Measurements from ENCODE around the gene CCDC40.

CCDC40 gene

DNA sequence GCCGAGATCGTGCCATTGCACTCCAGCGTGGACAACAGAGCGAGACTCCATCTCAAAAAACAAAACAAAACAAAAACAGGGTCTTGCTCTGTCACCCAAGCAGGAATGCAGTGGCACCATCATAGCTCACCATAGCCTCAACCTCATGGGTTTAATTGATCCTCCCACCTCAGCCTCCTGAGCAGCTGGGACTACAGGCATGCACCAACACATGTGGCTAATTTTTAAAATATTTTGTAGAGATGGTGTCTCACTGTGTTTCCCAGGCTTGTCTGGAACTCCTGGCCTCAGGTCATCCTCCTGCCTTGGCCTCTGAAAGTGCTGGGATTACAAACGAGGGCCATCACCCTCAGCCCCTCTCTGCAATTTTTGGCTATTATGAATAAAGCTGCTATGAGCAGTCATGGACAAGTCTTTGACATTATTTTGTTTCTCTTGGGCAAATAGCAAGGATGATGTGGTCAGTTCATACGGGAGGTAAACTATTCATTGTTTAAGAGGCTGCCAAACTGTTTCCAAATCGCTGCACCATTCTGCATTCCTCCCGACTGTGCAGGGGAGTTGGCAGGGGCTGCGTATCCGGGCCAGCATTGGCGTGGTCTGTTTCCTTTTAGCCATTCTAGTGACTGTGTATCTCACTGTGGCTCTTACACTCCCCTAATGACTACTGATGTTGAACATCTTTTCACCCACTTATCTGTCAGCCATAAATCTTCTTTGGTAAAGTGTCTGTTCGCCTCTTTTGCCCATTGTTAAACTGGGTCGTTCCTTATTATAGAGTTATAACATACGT is 89.4 kb downstream of the CCDC40 start:
- no peak overlapping the region for H3K27ac ChIP-seq (ENCODE audit: low read length)
- peaks cover 0 to 4% of the 10 kb centered on the region in 2 donors for H3K4me1 ChIP-seq (ENCODE audit: control insufficient read depth in 1 of 2, insufficient read depth in 2 of 2, low read length in 2 of 2)
- no peak overlapping the region for H3K4me3 ChIP-seq (ENCODE audit: low read depth in 1 of 2, low read length in 2 of 2)
- no peaks in the 10 kb centered on the region for H3K36me3 ChIP-seq (ENCODE audit: control insufficient read depth in 1 of 2, insufficient read depth in 2 of 2, low read length in 2 of 2)
- H3K9me3 ChIP-seq (ENCODE audit: control insufficient read depth in 1 of 2, low read length in 2 of 2) = no peaks in the 10 kb centered on the region
- no peaks in the 10 kb centered on the region for H3K27me3 ChIP-seq (ENCODE audit: low read depth, low read length)

DNA sequence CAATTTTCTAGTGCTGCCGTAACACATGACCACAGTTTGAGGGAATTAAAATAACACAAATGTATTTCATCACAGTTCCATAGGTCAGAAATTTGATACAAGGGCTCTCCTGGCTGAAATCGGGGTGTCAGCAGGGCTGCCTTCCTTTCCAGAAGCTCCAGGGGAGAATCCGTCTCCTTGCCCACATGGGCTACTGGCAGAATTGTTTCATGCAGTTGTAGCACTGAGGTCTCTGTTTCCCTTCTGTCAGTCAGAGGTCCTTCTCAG is 89.9 kb downstream of the CCDC40 start:
- H3K36me3 ChIP-seq (ENCODE audit: control insufficient read depth in 1 of 2, insufficient read depth in 2 of 2, low read length in 2 of 2) = no peaks in the 10 kb centered on the region
- H3K27me3 ChIP-seq (ENCODE audit: low read depth, low read length) = no peaks in the 10 kb centered on the region

DNA sequence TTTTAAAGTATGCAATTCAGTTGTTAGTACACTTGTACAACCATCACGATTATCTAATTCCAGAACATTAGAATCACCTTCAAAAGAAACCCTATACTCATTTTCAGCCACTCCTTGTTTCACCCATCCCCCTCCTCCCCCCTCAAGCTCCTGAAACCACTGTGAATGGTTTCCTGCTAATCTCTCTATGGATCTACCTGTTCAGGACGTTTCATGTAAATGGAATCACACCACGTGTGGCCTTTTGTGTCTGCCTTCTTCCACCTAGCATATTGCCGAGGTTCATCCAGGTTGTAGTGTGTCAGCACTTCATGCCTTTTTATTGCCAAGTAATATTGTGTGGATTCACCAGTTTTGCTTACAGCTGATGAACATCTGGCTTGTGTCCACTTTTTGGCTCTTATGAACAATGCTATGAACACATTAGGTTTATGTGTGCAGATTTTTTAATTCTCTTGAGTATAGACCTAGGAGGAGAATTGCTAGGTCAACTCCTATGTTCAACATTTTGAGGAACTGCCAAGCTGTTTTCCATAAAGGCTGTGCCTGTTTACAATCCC is 92.6 kb downstream of the CCDC40 start:
- Histone ChIP-seq H3K36me3 (ENCODE audit: control insufficient read depth in 1 of 2, insufficient read depth in 2 of 2, low read length in 2 of 2) (peaks cover 12 to 15% of the 10 kb centered on the region in 2 donors), H3K9me3 (ENCODE audit: control insufficient read depth in 1 of 2, low read length in 2 of 2) (no peaks in the 10 kb centered on the region), H3K4me1 (ENCODE audit: control insufficient read depth in 1 of 2, insufficient read depth in 2 of 2, low read length in 2 of 2) (peaks cover 0 to 4% of the 10 kb centered on the region in 2 donors), H3K4me3 (ENCODE audit: low read depth in 1 of 2, low read length in 2 of 2) (no peak overlapping the region), H3K27me3 (ENCODE audit: low read depth, low read length) (no peaks in the 10 kb centered on the region), H3K27ac (ENCODE audit: low read length) (no peak overlapping the region)

More for the DNA sequence above, 89.9 kb downstream of the CCDC40 start:
- Histone ChIP-seq H3K27ac (ENCODE audit: low read length) (no peak overlapping the region), H3K9me3 (ENCODE audit: control insufficient read depth in 1 of 2, low read length in 2 of 2) (no peaks in the 10 kb centered on the region), H3K4me3 (ENCODE audit: low read depth in 1 of 2, low read length in 2 of 2) (no peak overlapping the region), H3K4me1 (ENCODE audit: control insufficient read depth in 1 of 2, insufficient read depth in 2 of 2, low read length in 2 of 2) (peaks cover 0 to 4% of the 10 kb centered on the region in 2 donors)

DNA sequence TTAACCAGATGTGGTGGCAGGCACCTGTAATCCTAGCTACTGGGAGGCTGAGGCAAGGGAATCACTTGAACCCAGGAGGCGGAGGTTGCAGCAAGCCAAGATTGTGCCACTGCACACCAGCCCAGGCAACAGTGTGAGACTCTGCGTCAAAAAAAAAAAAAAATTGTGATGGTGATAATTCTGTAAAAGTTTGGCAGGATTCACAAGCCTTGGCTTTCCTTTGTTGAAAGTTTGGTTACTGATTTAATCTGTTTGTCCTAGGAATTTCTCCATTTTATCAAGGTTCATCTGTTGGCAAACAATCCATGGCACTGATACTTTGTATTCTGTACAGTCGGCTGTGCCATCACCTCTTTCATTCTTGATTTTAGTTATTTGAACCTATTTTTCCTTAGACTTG is 94.5 kb downstream of the CCDC40 start:
- Histone ChIP-seq H3K27me3 (ENCODE audit: low read depth, low read length) (no peaks in the 10 kb centered on the region), H3K4me3 (ENCODE audit: low read depth in 1 of 2, low read length in 2 of 2) (no peak overlapping the region), H3K9me3 (ENCODE audit: control insufficient read depth in 1 of 2, low read length in 2 of 2) (no peaks in the 10 kb centered on the region), H3K27ac (ENCODE audit: low read length) (no peak overlapping the region), H3K36me3 (ENCODE audit: control insufficient read depth in 1 of 2, insufficient read depth in 2 of 2, low read length in 2 of 2) (peaks cover 22 to 33% of the 10 kb centered on the region in 2 donors), H3K4me1 (ENCODE audit: control insufficient read depth in 1 of 2, insufficient read depth in 2 of 2, low read length in 2 of 2) (no peaks in the 10 kb centered on the region)

DNA sequence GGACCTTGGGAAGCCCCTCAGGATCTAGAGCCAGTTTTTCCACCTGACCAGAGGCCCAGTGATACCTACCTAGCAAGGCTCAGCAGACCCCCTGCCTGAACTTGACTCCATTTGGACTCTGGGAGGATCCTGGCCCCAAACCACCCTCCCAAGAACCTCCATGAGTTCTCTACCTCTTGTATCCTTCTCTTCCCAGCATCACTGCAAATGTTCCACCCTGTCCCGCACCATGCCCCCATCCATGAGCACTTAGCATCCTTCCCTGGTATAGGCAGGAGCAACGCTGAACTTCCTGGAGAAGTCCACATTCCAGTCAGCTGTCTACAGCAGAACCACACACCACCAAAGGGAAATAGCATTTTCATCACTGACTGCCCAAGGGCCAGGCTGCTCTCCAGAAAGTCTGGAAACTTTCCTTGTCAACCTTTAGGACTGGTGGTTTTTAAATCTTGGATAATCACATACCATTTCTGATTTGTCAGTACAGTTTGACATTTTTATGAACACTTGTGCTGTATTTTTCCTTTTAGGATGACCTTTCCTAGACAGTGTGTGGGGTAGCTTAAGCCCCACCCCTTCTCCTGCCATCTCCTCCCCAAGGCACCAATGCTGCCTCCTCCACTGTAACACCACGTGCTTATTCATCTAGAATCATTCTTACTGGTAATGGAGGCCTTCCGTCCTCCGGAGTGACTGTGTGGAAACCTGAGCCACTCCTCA is 96.6 kb downstream of the CCDC40 start:
- peaks cover 41 to 54% of the 10 kb centered on the region in 2 donors for H3K36me3 ChIP-seq (ENCODE audit: control insufficient read depth in 1 of 2, insufficient read depth in 2 of 2, low read length in 2 of 2)
- no peak overlapping the region for H3K27ac ChIP-seq (ENCODE audit: low read length)
- H3K4me1 ChIP-seq (ENCODE audit: control insufficient read depth in 1 of 2, insufficient read depth in 2 of 2, low read length in 2 of 2) = no peaks in the 10 kb centered on the region
- no peak overlapping the region for H3K4me3 ChIP-seq (ENCODE audit: low read depth in 1 of 2, low read length in 2 of 2)
- no peaks in the 10 kb centered on the region for H3K27me3 ChIP-seq (ENCODE audit: low read depth, low read length)
- no peaks in the 10 kb centered on the region for H3K9me3 ChIP-seq (ENCODE audit: control insufficient read depth in 1 of 2, low read length in 2 of 2)

DNA sequence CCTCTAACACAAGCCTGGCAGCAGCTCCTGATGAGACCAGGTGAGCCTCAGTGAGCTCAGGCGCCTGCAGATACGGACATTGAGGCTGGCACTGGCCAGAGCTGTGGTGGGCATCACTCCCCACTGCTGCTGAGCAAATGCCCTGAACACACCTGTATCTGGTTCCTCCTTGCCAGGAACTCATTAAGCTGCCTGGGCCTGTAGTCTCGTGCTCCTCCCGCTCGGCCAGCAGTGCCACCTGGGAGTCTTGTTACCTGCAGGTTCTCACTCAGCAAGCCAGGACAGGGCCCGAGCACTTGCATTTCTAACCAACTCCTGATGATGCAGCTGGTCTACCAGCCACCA is 97.2 kb downstream of the CCDC40 start:
- no peak overlapping the region for H3K27ac ChIP-seq (ENCODE audit: low read length)
- H3K4me1 ChIP-seq (ENCODE audit: control insufficient read depth in 1 of 2, insufficient read depth in 2 of 2, low read length in 2 of 2) = no peaks in the 10 kb centered on the region
- H3K4me3 ChIP-seq (ENCODE audit: low read depth in 1 of 2, low read length in 2 of 2) = no peak overlapping the region
- no peaks in the 10 kb centered on the region for H3K9me3 ChIP-seq (ENCODE audit: control insufficient read depth in 1 of 2, low read length in 2 of 2)
- H3K36me3 ChIP-seq (ENCODE audit: control insufficient read depth in 1 of 2, insufficient read depth in 2 of 2, low read length in 2 of 2) = peaks cover 47 to 59% of the 10 kb centered on the region in 2 donors
- H3K27me3 ChIP-seq (ENCODE audit: low read depth, low read length) = no peaks in the 10 kb centered on the region

DNA sequence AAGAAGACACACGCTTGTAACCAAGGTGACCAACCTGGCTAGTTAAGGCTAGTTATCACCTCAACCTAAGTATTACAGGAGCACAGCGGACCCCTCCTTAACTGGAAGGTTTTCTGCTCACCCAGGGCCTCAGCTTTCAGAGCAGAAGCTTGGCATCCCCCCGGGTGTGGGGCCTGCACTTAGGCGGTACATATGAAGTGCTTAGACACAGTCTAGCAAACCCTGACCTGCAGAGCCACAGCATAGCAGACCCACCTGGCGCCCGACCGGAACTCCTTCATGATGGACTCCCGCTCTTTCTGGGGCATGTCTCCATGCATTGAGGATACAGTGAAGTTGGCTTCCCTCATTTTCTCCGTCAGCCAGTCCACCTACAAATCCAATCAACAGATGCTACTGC is 100.7 kb downstream of the CCDC40 start:
- H3K9me3 ChIP-seq (ENCODE audit: control insufficient read depth in 1 of 2, low read length in 2 of 2) = no peaks in the 10 kb centered on the region
- H3K36me3 ChIP-seq (ENCODE audit: control insufficient read depth in 1 of 2, insufficient read depth in 2 of 2, low read length in 2 of 2) = peaks cover 74 to 90% of the 10 kb centered on the region in 2 donors
- H3K27me3 ChIP-seq (ENCODE audit: low read depth, low read length) = no peaks in the 10 kb centered on the region

DNA sequence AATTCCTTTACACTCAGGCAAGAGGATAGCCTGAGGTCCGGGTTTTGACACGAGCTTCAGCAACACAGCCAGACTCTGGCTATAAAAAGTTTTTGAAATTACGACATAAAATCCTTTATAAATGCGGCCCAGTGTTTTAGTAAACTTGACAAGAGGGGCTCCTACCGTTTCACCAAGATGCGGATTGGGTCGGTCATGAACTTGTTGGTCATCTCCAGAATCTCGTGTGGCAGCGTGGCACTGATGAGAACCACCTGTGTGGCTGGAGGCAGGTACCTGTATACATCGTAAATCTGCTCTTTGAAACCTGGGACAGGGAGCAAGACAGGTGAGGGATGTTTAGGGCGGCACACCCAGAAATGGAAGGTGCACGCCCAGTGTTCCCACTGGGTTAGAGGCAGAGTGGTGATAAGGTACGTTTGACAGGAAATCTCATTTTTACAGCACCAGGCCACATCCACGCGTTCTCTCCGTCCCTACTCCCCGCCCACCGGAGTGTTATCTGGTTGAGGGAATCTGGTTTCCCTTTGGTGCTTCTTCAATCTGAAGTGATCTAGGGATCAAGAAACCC is 102.5 kb downstream of the CCDC40 start:
- Histone ChIP-seq H3K9me3 (ENCODE audit: control insufficient read depth in 1 of 2, low read length in 2 of 2) (no peaks in the 10 kb centered on the region), H3K27ac (ENCODE audit: low read length) (no peak overlapping the region), H3K36me3 (ENCODE audit: control insufficient read depth in 1 of 2, insufficient read depth in 2 of 2, low read length in 2 of 2) (peaks cover 77 to 92% of the 10 kb centered on the region in 2 donors), H3K4me1 (ENCODE audit: control insufficient read depth in 1 of 2, insufficient read depth in 2 of 2, low read length in 2 of 2) (no peaks in the 10 kb centered on the region), H3K4me3 (ENCODE audit: low read depth in 1 of 2, low read length in 2 of 2) (no peak overlapping the region), H3K27me3 (ENCODE audit: low read depth, low read length) (no peaks in the 10 kb centered on the region)

More for the DNA sequence above, 100.7 kb downstream of the CCDC40 start:
- no peak overlapping the region for H3K4me3 ChIP-seq (ENCODE audit: low read depth in 1 of 2, low read length in 2 of 2)
- H3K4me1 ChIP-seq (ENCODE audit: control insufficient read depth in 1 of 2, insufficient read depth in 2 of 2, low read length in 2 of 2) = no peaks in the 10 kb centered on the region
- no peak overlapping the region for H3K27ac ChIP-seq (ENCODE audit: low read length)

DNA sequence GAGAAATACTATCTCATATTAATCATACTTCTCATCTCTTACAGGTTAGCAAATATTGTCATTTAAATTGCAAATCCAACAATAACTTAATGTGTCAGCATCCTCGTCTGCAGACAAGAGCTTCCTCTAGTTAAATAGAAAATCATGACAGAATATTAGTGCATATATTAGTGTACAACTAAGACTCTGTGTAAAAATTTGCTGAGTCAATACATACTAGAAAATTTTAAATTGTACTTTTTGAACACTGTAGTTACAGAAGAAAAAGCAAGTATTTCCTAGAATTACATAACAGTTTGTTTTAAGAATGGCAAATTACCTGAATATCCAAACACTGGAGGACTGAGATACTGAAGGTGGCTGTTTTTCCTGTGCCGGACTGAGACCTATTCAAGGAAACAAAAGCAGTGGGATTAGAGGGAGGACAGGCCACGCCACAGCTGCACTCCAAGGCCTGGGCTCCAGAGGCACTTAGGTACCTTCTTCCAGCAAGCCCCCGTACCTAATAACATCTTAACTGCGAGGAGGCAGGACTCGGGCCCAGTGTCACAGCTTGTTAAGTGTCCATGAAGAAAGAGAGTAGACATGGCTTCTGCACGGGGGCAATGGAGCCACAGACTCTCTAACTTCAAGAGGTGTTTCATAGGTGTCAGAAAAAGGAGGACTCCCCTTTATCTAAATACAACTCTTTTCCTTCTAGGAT is 105.2 kb downstream of the CCDC40 start:
- H3K27me3 ChIP-seq (ENCODE audit: low read depth, low read length) = no peaks in the 10 kb centered on the region
- H3K36me3 ChIP-seq (ENCODE audit: control insufficient read depth in 1 of 2, insufficient read depth in 2 of 2, low read length in 2 of 2) = peaks cover 61 to 66% of the 10 kb centered on the region in 2 donors
- H3K4me1 ChIP-seq (ENCODE audit: control insufficient read depth in 1 of 2, insufficient read depth in 2 of 2, low read length in 2 of 2) = peaks cover 13 to 19% of the 10 kb centered on the region in 2 donors
- no peak overlapping the region for H3K4me3 ChIP-seq (ENCODE audit: low read depth in 1 of 2, low read length in 2 of 2)
- H3K27ac ChIP-seq (ENCODE audit: low read length) = no peak overlapping the region
- no peaks in the 10 kb centered on the region for H3K9me3 ChIP-seq (ENCODE audit: control insufficient read depth in 1 of 2, low read length in 2 of 2)

DNA sequence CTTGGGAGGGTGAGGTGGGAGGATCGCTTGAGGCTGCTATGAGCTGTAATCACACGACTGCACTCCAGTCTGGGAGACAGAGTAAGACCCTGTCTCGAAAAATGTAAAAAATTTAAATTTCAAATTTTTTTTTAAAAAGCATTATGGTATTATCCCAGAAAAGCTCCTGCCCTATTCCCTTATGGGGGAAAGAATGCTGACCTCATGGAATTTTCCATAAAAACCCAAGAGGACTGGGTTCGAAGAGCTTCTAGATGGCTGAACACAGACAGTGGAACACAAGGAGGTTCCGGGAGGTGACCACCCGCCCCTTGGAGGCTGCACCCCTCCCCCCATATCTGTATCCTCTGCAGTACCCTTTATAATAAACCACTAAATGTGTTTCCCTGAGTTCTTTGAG is 106.5 kb downstream of the CCDC40 start:
- no peak overlapping the region for H3K27ac ChIP-seq (ENCODE audit: low read length)
- H3K27me3 ChIP-seq (ENCODE audit: low read depth, low read length) = no peaks in the 10 kb centered on the region
- peaks cover 49 to 52% of the 10 kb centered on the region in 2 donors for H3K36me3 ChIP-seq (ENCODE audit: control insufficient read depth in 1 of 2, insufficient read depth in 2 of 2, low read length in 2 of 2)
- H3K9me3 ChIP-seq (ENCODE audit: control insufficient read depth in 1 of 2, low read length in 2 of 2) = no peaks in the 10 kb centered on the region
- no peak overlapping the region for H3K4me3 ChIP-seq (ENCODE audit: low read depth in 1 of 2, low read length in 2 of 2)
- peaks cover 13 to 20% of the 10 kb centered on the region in 2 donors for H3K4me1 ChIP-seq (ENCODE audit: control insufficient read depth in 1 of 2, insufficient read depth in 2 of 2, low read length in 2 of 2)
